GM18499 (cell line): ENCODE results near the gene MBD3L1.

Experiments
- ATAC-seq: cut with Tn5 transposase; IDR thresholded peaks from one replicate; pipeline ENCODE4 v1.9.1; 2021; ENCODE audit warnings: moderate number of reproducible peaks; ENCODE audit not compliant: insufficient read depth, unreplicated experiment

Gene MBD3L1

GRCh38 chr19:8877854-8878705, 45.9 kb downstream of the MBD3L1 start:
- no peak for ATAC-seq

- ATAC-seq = no peak
Observed at GRCh38 chr19:8880868-8881488, 48.8 kb downstream of the MBD3L1 start.

GRCh38 chr19:8881512-8881911, 49.3 kb downstream of the MBD3L1 start:
- no peak for ATAC-seq

- no peak for ATAC-seq
Observed at GRCh38 chr19:8884416-8884815, 52.2 kb downstream of the MBD3L1 start.

- ATAC-seq = no peak
Observed at GRCh38 chr19:8887364-8887763, 55.2 kb downstream of the MBD3L1 start.

- ATAC-seq = no peak
Observed at GRCh38 chr19:8890260-8890659, 58.1 kb downstream of the MBD3L1 start.
